Middle frontal gyrus (tissue), 1 donor: ENCODE results near the gene COLGALT1.

ENCODE experiments used
- DNase-seq: peaks from one replicate; pipeline ENCODE4 v3.0.0-alpha.2; 2015; ENCODE audit warnings: low spot score; ENCODE audit errors: extremely low spot score

The COLGALT1 gene

GRCh38 chr19:17620696-17621095 lies 65.2 kb downstream of the COLGALT1 start:
- DNase-seq: no peak

DNA sequence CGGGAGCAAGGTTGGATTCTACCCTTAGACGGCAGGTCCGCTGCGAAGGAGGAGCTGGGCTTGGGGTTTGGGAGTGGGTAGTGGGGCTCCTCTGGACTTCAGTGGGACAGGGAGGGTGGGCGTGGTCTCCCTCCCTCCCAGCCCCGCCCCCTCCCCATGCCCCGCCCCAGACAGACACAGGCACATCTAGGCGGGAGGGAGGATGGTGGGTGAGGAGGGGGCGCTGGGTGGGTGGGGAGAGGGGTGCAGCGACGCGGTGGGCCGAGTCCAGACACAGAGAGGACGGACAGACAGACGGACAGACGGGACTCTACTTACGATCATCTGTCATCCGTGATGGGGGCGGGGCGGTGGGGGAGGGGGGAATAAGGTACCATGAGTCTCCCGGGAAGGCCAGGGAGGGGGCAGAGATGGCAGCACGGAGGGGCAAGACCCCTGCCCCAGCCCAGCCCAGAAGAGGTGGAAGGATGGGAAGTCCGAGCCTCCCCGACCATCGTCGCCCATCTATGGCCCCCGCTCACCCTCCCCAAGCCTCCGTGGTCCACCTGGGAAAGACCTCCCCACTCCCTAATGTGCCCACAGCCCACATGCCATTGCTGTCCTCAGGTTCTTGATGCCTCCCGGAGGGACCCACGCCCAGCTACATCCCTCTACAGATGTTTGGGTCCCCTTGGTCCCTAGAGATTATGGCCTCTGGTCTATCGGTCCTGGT lies 67.9 kb downstream of the COLGALT1 start:
- no peak for DNase-seq

GRCh38 chr19:17624314-17624991 lies 69.0 kb downstream of the COLGALT1 start:
- no peak for DNase-seq

DNA sequence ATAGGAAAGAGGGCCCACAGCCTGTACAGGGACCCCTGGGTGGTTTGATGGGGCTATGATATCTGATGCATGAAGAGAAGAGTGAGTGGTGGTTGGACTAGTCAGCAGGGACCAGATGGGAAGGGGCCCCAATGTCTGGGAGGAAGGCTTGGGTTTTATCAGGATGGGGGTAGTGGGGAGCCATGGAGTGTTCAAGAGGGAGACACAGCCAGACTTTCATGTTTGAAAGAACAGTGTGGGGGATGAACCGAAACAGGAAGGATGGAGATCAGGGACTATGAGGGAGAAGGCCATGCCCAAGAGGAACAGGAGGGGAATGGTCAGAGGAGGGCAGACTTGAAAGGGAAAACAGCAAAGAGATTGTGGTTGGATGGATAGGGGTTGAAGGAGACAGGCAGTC lies 69.6 kb downstream of the COLGALT1 start:
- no peak for DNase-seq

DNA sequence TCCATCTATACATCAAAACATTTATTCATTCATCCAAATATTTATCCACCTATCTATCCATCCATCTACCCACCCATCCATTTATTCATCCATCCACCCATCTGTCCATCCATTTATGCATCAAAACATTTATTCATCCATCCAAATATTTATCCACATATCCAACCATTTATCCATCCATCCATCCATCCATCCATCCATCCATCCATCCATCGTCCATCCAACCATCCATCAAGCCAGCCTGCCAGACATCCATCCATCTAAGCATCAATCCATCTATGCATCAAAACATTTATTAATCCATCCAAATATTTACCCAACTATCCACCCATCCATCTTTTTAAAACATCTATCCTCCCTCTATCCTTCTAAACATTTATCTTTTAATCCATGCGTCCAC lies 70.5 kb downstream of the COLGALT1 start:
- no peak for DNase-seq

DNA sequence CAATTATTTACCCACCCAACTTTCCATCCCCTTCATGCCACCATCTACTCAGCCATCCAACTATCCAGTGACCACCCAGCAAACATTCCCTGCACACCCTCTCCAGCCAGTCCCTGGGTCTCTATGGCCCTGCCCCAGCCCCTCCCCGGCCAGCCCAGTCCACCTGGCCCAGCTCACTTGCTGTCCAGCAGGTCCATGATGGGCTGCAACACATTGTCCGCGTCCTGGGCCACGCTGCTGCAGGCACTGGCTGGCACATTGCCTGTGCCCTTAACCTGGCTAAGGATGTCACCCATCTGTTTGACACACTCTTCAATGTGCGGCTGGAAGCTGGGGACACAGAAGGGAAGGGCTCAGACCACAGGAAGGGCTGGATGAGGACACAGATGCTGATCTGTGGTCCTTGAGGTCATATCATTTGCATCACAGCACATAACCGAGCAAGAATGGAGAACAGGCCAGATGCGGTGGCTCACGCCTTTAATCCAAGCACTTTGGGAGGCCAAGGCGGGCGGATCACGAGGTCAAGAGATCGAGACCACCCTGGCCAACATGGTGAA lies 71.1 kb downstream of the COLGALT1 start:
- no peak for DNase-seq

DNA sequence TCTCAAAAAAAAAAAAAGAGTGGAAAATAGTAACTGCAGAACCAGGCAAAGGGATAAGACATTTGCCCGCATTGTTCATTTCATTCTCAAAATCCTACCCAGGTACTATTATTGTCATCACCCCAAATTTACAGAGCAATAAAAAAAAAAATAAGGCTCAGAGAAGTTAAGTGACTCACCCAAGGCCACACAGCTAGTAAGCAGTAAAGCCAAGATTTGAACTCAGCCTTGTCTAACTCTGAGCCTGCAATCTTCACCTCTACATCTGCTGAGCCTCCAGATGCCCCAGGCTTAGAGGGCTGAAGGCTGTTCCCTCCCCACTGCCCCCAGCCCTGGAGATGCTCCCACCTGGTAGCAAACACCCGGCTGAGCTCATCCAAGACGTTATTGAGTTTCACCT lies 71.7 kb downstream of the COLGALT1 start:
- DNase-seq: no peak

DNA sequence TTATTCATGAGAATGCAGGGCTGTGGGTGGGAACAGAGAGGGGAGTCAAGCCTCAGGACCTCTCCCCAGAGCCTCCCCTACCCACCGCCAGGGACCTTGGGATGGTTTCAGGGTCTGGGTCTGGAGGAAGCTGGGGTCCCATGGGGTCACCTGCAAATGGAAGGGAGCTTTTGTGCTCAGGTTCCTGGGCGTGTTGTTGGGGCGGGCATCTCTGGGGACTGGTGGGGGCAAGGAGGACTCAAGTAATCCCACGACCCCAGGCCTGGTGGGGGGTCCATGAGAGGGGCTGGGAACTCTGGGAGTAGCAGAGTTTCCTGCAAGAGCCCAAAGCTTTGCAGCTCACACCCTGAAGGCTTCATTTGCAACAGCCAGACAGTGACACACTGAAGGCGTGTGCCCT lies 72.5 kb downstream of the COLGALT1 start:
- DNase-seq: no peak

- no peak for DNase-seq
Measured at GRCh38 chr19:17629760-17630159, 74.3 kb downstream of the COLGALT1 start.

- DNase-seq: no peak
Measured at GRCh38 chr19:17632577-17632976, 77.1 kb downstream of the COLGALT1 start.
